H1 (cell line): ENCODE measurements around the gene C6orf58. TPM values are rescaled to one million over a fixed set of nuclear protein-coding genes. Genes with fewer than 3 reads are reported as not detected.

ENCODE experiments used
- CTCF ChIA-PET: fragments of 300-600 bp; sonication (Branson Sonifier 250); formaldehyde crosslinking; loops from one replicate; lab custom pipeline; 2021; ENCODE audit not compliant: partially characterized antibody; lab: Charles Lee
- POLR2A ChIA-PET: fragments of 300-600 bp; sonication (Branson Sonifier 250); formaldehyde crosslinking; loops from one replicate; lab custom pipeline; 2021; ENCODE audit warnings: inconsistent platforms; ENCODE audit not compliant: partially characterized antibody; lab: Charles Lee
- DNase-seq, 2 experiments: peaks; one replicate each; pipeline versions ENCODE4 v3.0.0 to v3.0.0-alpha.2; 2010 to 2022; ENCODE audit warnings: low spot score in 2 of 2, low read depth in 1 of 2, mixed read lengths in 1 of 2
- FAIRE-seq: peaks from 2 replicates; lab custom pipeline; 2011; peaks lifted over from hg19 to GRCh38; lab: Jason Lieb, UNC
- H2AFZ ChIP-seq: 2 replicates; pipeline ENCODE4 v1.8.1; 2012; ENCODE audit warnings: low read length, inconsistent platforms
- H2AK5ac ChIP-seq: 2 replicates; pipeline ENCODE4 v1.6.1; 2013; ENCODE audit warnings: low read depth, low read length
- H2BK120ac ChIP-seq: replicated peaks from 2 replicates; pipeline ENCODE3; 2013; ENCODE audit warnings: low read depth, low read length, inconsistent platforms
- H2BK12ac ChIP-seq: 2 replicates; pipeline ENCODE4 v1.6.1; 2013; ENCODE audit warnings: low read depth, low read length
- H2BK15ac ChIP-seq: 2 replicates; pipeline ENCODE4 v1.6.1; 2013; ENCODE audit warnings: low read length
- H2BK20ac ChIP-seq: 2 replicates; pipeline ENCODE4 v1.6.1; 2013; ENCODE audit warnings: low read length
- H2BK5ac ChIP-seq: 2 replicates; pipeline ENCODE4 v1.6.1; 2013; ENCODE audit warnings: low read depth, low read length
- H3K14ac ChIP-seq: 2 replicates; pipeline ENCODE4 v1.6.1; 2013; ENCODE audit warnings: inconsistent platforms; ENCODE audit not compliant: insufficient read length
- H3K18ac ChIP-seq: 2 replicates; pipeline ENCODE4 v1.6.1; 2013; ENCODE audit warnings: low read length; ENCODE audit errors: extremely low read depth
- H3K23ac ChIP-seq: 2 replicates; pipeline ENCODE4 v1.6.1; 2013; ENCODE audit warnings: inconsistent platforms; ENCODE audit not compliant: insufficient read length
- H3K23me2 ChIP-seq: 2 replicates; pipeline ENCODE4 v1.6.1; 2013; ENCODE audit warnings: low read depth, low read length
- H3K27ac ChIP-seq: 2 replicates; pipeline ENCODE4 v1.6.1; 2011; ENCODE audit warnings: low read depth, low read length, inconsistent platforms
- H3K27me3 ChIP-seq, 4 experiments: replicated peaks in 1 of 4; 1 replicate in 1 of 4; 2 replicates in 3 of 4; pipeline versions ENCODE4 v1.6.1 to v1.8.1; 2011 to 2013; ENCODE audit warnings: low read length in 3 of 4, mild to moderate bottlenecking in 3 of 4, inconsistent platforms in 2 of 4, mixed read lengths in 2 of 4, moderate library complexity in 1 of 4; ENCODE audit not compliant: control insufficient read depth in 3 of 4, insufficient read depth in 3 of 4; ENCODE audit errors: extremely low read depth in 1 of 4
- H3K36me3 ChIP-seq, 4 experiments: 2 replicates each; pipeline versions ENCODE4 v1.6.1 to v1.8.1; 2011 to 2013; ENCODE audit warnings: mild to moderate bottlenecking in 4 of 4, low read length in 3 of 4, moderate library complexity in 2 of 4, control low read depth in 1 of 4, inconsistent platforms in 1 of 4; ENCODE audit not compliant: insufficient read depth in 4 of 4, control insufficient read depth in 2 of 4
- H3K4ac ChIP-seq: replicated peaks from 2 replicates; pipeline ENCODE3; 2013; ENCODE audit warnings: low read length, low read depth, mixed read lengths, inconsistent platforms; ENCODE audit not compliant: insufficient read length
- H3K4me1 ChIP-seq, 4 experiments: replicated peaks in 1 of 4; 1 replicate in 1 of 4; 2 replicates in 3 of 4; pipeline versions ENCODE4 v1.6.1 to v1.8.1; 2011 to 2013; ENCODE audit warnings: low read length in 3 of 4, inconsistent platforms in 2 of 4, mixed read lengths in 1 of 4; ENCODE audit not compliant: insufficient read depth in 4 of 4, control insufficient read depth in 3 of 4
- H3K4me2 ChIP-seq, 2 experiments: 2 replicates each; pipeline versions ENCODE4 v1.6.1 to v1.8.1; 2011 to 2013; ENCODE audit warnings: low read depth in 2 of 2, low read length in 2 of 2, control low read depth in 1 of 2, inconsistent platforms in 1 of 2, mild to moderate bottlenecking in 1 of 2; ENCODE audit not compliant: insufficient read depth in 1 of 2
- H3K4me3 ChIP-seq, 4 experiments: fragments of 200-600, 300-600 bp in 1 of 4; sonication (generic), shearing (Covaris generic), sonication (Bioruptor Twin) in 1 of 4; 2 replicates each; pipeline versions ENCODE4 v1.5.1 to v1.8.1; 2011 to 2016; ENCODE audit warnings: low read length in 4 of 4, low read depth in 3 of 4, control low read depth in 2 of 4, inconsistent platforms in 2 of 4, mild to moderate bottlenecking in 2 of 4, mixed read lengths in 1 of 4, moderate library complexity in 1 of 4; ENCODE audit not compliant: insufficient read depth in 2 of 4; ENCODE audit errors: extremely low read depth in 1 of 4
- H3K56ac ChIP-seq: replicated peaks from 2 replicates; pipeline ENCODE3; 2013; ENCODE audit warnings: low read depth, mild to moderate bottlenecking, mixed read lengths, low read length, inconsistent platforms; ENCODE audit not compliant: insufficient read length
- H3K79me1 ChIP-seq: 2 replicates; pipeline ENCODE4 v1.6.1; 2013; ENCODE audit warnings: low read depth, low read length, control low read depth
- H3K79me2 ChIP-seq, 2 experiments: 2 replicates each; pipeline versions ENCODE4 v1.6.1 to v1.8.1; 2012 to 2013; ENCODE audit warnings: low read length in 2 of 2, mild to moderate bottlenecking in 2 of 2, inconsistent platforms in 1 of 2; ENCODE audit not compliant: insufficient read depth in 2 of 2, control insufficient read depth in 1 of 2
- H3K9ac ChIP-seq, 4 experiments: replicated peaks in 1 of 4; 1 replicate in 1 of 4; 2 replicates in 3 of 4; pipeline versions ENCODE4 v1.6.1 to v1.8.1; 2011 to 2013; ENCODE audit warnings: low read depth in 3 of 4, low read length in 3 of 4, control low read depth in 2 of 4, mild to moderate bottlenecking in 2 of 4, moderate library complexity in 2 of 4, inconsistent platforms in 1 of 4; ENCODE audit errors: extremely low read depth in 1 of 4
- H3K9me3 ChIP-seq, 2 experiments: 2 replicates each; pipeline versions ENCODE4 v1.6.1 to v1.8.1; 2012 to 2013; ENCODE audit warnings: mild to moderate bottlenecking in 2 of 2, moderate library complexity in 2 of 2, control low read depth in 1 of 2, inconsistent platforms in 1 of 2, low read depth in 1 of 2, low read length in 1 of 2, mixed read lengths in 1 of 2; ENCODE audit not compliant: insufficient read depth in 2 of 2
- H4K20me1 ChIP-seq, 2 experiments: replicated peaks in 1 of 2; 2 replicates each; pipeline versions ENCODE3 to v1.8.1; 2011 to 2013; ENCODE audit warnings: inconsistent platforms in 2 of 2, low read length in 2 of 2, mild to moderate bottlenecking in 1 of 2; ENCODE audit not compliant: insufficient read depth in 2 of 2, control insufficient read depth in 1 of 2
- H4K5ac ChIP-seq: 2 replicates; pipeline ENCODE4 v1.6.1; 2013; ENCODE audit warnings: low read length, low read depth, mixed read lengths, inconsistent platforms; ENCODE audit not compliant: insufficient read length
- H4K8ac ChIP-seq: 2 replicates; pipeline ENCODE4 v1.8.0; 2013; ENCODE audit warnings: mild to moderate bottlenecking, moderate library complexity, low read length, inconsistent platforms; ENCODE audit not compliant: insufficient read depth; ENCODE audit errors: extremely low read depth
- H4K91ac ChIP-seq: replicated peaks from 2 replicates; pipeline ENCODE3; 2013; ENCODE audit warnings: low read length, mixed read lengths, inconsistent platforms; ENCODE audit not compliant: insufficient read length
- RAD21 ChIP-seq, 2 experiments: IDR thresholded peaks in 1 of 2; conservative IDR thresholded peaks in 1 of 2; 2 replicates each; pipeline ENCODE4 v1.6.1; 2011; ENCODE audit warnings: low read depth in 2 of 2, low read length in 2 of 2, improper control_type of control experiment in 1 of 2, inconsistent platforms in 1 of 2, mild to moderate bottlenecking in 1 of 2, moderate library complexity in 1 of 2
- RBBP5 ChIP-seq: IDR thresholded peaks from 2 replicates; pipeline ENCODE4 v1.7.1; 2012; ENCODE audit warnings: low read depth, mild to moderate bottlenecking, inconsistent platforms, low read length, moderate library complexity, borderline replicate concordance
- WGBS, 2 experiments: shearing (Covaris generic) in 1 of 2; methylation state at CpG; one replicate each; pipeline versions ENCODE4 v1.1.6 to v1.1.7; 2013 to 2015; ENCODE audit warnings: low lambda C conversion rate in 2 of 2, mixed read lengths in 2 of 2, inconsistent platforms in 1 of 2, low coverage in 1 of 2, missing lambda C conversion rate in 1 of 2; ENCODE audit not compliant: insufficient replicate concordance in 2 of 2, insufficient coverage in 1 of 2, insufficient read length in 1 of 2; ENCODE audit errors: extremely low coverage in 1 of 2, missing lambda C conversion rate in 1 of 2; 5-methylcytosine and 5-hydroxymethylcytosine counted together
- polyA plus RNA-seq, 7 experiments: library from polyadenylated mRNA; depleted of rRNA in 3 of 7; stranded (reverse) in 5 of 7; unstranded in 2 of 7; fragments of >200 nt in 5 of 7; fragments of 200-250 nt in 2 of 7; gene quantifications; 1 replicate in 5 of 7; 2 replicates in 1 of 7; 4 replicates in 1 of 7; pipeline versions ENCODE4 v1.2.1 to v1.2.3, GENCODE V29; 2011 to 2013; ENCODE audit warnings: missing spikeins in 2 of 7, mixed read lengths in 2 of 7
- total RNA-seq: library from RNA; stranded (reverse); fragmentation: NEBNext Ultra II Directional; extraction: Animal tissue kit (Norgen Biotek cat#: 25700); gene quantifications from 2 replicates; pipeline ENCODE4 v1.2.1, GENCODE V29; 2021
- TF ChIP-seq, protein P1 (sequence below), 3 experiments: IDR thresholded peaks; 1 replicate in 2 of 3; 2 replicates in 1 of 3; pipeline versions ENCODE4 v1.5.1 to v1.6.1; 2011; ENCODE audit warnings: low read length in 3 of 3, mild to moderate bottlenecking in 3 of 3, inconsistent platforms in 2 of 3, low read depth in 1 of 3, moderate library complexity in 1 of 3; ENCODE audit not compliant: insufficient read depth in 1 of 3; ENCODE audit errors: control extremely low read depth in 1 of 3

The C6orf58 gene
- total and polyA plus RNA-seq, 2 of the 8 experiments (the other 6 are each of a cell fraction or from before 2014, with no cell fraction given) = not detected

DNA sequence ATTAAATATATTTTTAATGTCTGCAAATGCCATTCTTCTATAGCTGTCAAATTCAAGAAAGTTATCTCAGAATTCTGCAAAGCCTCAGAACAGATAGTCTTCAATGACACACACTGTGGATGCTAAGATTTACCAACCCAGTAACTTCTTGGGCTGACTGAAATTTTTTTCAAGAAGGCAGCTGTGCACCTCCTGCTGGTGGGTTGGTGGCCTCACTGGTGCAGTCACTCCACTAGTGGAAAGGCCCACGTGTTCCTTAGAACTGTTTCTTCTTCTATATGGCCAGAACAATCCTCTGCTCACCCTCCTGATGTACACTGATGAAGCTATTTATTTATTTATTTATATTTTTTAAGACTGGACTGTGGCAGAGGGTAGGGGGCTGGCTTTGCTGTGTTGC, 29.8 kb upstream of the C6orf58 start:
- Histone ChIP-seq H3K23ac (no peak overlapping the region), H2BK15ac (no peak overlapping the region), H2BK120ac (no peak overlapping the region), H3K27me3 (peaks cover 0 to 1% (median 0%) of the 10 kb centered on the region in 4 experiments; a peak in 1 of 7 replicates), H3K79me1 (no peaks in the 10 kb centered on the region), H3K4ac (no peak overlapping the region), H2AFZ (no peak overlapping the region), H3K36me3 (no peaks in the 10 kb centered on the region), H2BK12ac (no peak overlapping the region), H3K56ac (no peak overlapping the region), H3K27ac (no peak overlapping the region), H3K4me3 (no peak overlapping the region), H2BK5ac (no peak overlapping the region), H4K5ac (no peak overlapping the region), H3K79me2 (no peaks in the 10 kb centered on the region), H3K18ac (no peak overlapping the region), H2AK5ac (no peak overlapping the region), H3K9me3 (no peaks in the 10 kb centered on the region), H3K14ac (no peak overlapping the region), H4K20me1 (no peaks in the 10 kb centered on the region), H3K4me2 (no peak overlapping the region), H3K9ac (no peak overlapping the region), H4K91ac (no peak overlapping the region), H3K23me2 (no peaks in the 10 kb centered on the region), H2BK20ac (no peak overlapping the region), H4K8ac (no peak overlapping the region), H3K4me1 (no peaks in the 10 kb centered on the region)
- TF ChIP-seq, protein P1, sequence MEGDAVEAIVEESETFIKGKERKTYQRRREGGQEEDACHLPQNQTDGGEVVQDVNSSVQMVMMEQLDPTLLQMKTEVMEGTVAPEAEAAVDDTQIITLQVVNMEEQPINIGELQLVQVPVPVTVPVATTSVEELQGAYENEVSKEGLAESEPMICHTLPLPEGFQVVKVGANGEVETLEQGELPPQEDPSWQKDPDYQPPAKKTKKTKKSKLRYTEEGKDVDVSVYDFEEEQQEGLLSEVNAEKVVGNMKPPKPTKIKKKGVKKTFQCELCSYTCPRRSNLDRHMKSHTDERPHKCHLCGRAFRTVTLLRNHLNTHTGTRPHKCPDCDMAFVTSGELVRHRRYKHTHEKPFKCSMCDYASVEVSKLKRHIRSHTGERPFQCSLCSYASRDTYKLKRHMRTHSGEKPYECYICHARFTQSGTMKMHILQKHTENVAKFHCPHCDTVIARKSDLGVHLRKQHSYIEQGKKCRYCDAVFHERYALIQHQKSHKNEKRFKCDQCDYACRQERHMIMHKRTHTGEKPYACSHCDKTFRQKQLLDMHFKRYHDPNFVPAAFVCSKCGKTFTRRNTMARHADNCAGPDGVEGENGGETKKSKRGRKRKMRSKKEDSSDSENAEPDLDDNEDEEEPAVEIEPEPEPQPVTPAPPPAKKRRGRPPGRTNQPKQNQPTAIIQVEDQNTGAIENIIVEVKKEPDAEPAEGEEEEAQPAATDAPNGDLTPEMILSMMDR (IDR thresholded peaks at IDR 0.05; ENCODE audit: control extremely low read depth in 1 of 3, insufficient read depth in 1 of 3, low read depth in 1 of 3, low read length in 3 of 3) = peak; percentile 59 to 66 (median 63)
- TF ChIP-seq RAD21 (IDR thresholded peaks at IDR 0.05 in 1 of 2, conservative IDR thresholded peaks at IDR 0.05 in 1 of 2; ENCODE audit: low read depth in 2 of 2, low read length in 2 of 2) (peak; percentile 52 to 68), RBBP5 (no peak)
- CTCF ChIA-PET = interaction anchor here (0.7 to 9.3 kb wide), 23 partner anchors 9 to 360 kb away, joined by 3 to 81 read pairs (median 5); partner anchors contain the start of genes KIAA0408, MTCL3 and RNF146
- no peak for FAIRE-seq
- DNase-seq = no peak
- WGBS, 2 experiments = 54% methylated on average over 1 of the region's 1 CpG; no CpG with 5 or more reads in 1 of the 2 experiments
- POLR2A ChIA-PET = no interaction called here
